Measurements from ENCODE around the gene B3GAT3.

B3GAT3 gene

GRCh38 chr11:62613291-62613778 lies 8.5 kb downstream of the B3GAT3 start:
- peak overlapping the region; percentile 24 to 79 for H3K9ac ChIP-seq (ENCODE audit: low read depth in 1 of 2, low read length in 2 of 2)
- H3K27ac ChIP-seq (ENCODE audit: low read depth in 2 of 2, low read length in 2 of 2) = peak overlapping the region; percentile 82 to 84

GRCh38 chr11:62612366-62613290 lies 9.2 kb downstream of the B3GAT3 start, which contains the start of the genes EML3 and ROM1:
EML3 (minus strand) TSS chr11:62612775; CDS start chr11:62612457, 318 bp downstream.
ROM1 (plus strand) TSS chr11:62613257; CDS start chr11:62613282, 25 bp downstream.
- peaks cover 10 to 16% of the 10 kb centered on the region in 2 donors for H3K36me3 ChIP-seq (ENCODE audit: control insufficient read depth in 2 of 2, insufficient read depth in 2 of 2, low read length in 2 of 2)
- no peaks in the 10 kb centered on the region for H3K27me3 ChIP-seq (ENCODE audit: control insufficient read depth in 2 of 2, insufficient read depth in 2 of 2, low read length in 2 of 2)
- peak within 1 kb of the TSS; percentile 82 to 84 for H3K27ac ChIP-seq (ENCODE audit: low read depth in 2 of 2, low read length in 2 of 2)
- peak within 1 kb of the TSS; percentile 85 to 90 for H3K4me3 ChIP-seq (ENCODE audit: low read length in 2 of 2)
- H3K9ac ChIP-seq (ENCODE audit: low read depth in 1 of 2, low read length in 2 of 2) = peak within 1 kb of the TSS; percentile 79 to 81
- H3K9me3 ChIP-seq (ENCODE audit: control insufficient read depth in 2 of 2, low read length in 2 of 2) = no peaks in the 10 kb centered on the region
- peaks cover 12 to 13% of the 10 kb centered on the region in 2 donors for H3K4me1 ChIP-seq (ENCODE audit: control insufficient read depth in 2 of 2, insufficient read depth in 2 of 2, low read length in 2 of 2)

More at GRCh38 chr11:62613291-62613778, 8.5 kb downstream of the B3GAT3 start:
- Histone ChIP-seq H3K27me3 (ENCODE audit: control insufficient read depth in 2 of 2, insufficient read depth in 2 of 2, low read length in 2 of 2) (no peaks in the 10 kb centered on the region), H3K9me3 (ENCODE audit: control insufficient read depth in 2 of 2, low read length in 2 of 2) (no peaks in the 10 kb centered on the region), H3K4me1 (ENCODE audit: control insufficient read depth in 2 of 2, insufficient read depth in 2 of 2, low read length in 2 of 2) (peaks cover 12 to 13% of the 10 kb centered on the region in 2 donors), H3K4me3 (ENCODE audit: low read length in 2 of 2) (peak overlapping the region; percentile 10 to 31), H3K36me3 (ENCODE audit: control insufficient read depth in 2 of 2, insufficient read depth in 2 of 2, low read length in 2 of 2) (peaks cover 4 to 13% of the 10 kb centered on the region in 2 donors)

GRCh38 chr11:62611705-62612365 lies 10.0 kb downstream of the B3GAT3 start:
- Histone ChIP-seq H3K36me3 (ENCODE audit: control insufficient read depth in 2 of 2, insufficient read depth in 2 of 2, low read length in 2 of 2) (peaks cover 10 to 13% of the 10 kb centered on the region in 2 donors), H3K27me3 (ENCODE audit: control insufficient read depth in 2 of 2, insufficient read depth in 2 of 2, low read length in 2 of 2) (no peaks in the 10 kb centered on the region), H3K4me1 (ENCODE audit: control insufficient read depth in 2 of 2, insufficient read depth in 2 of 2, low read length in 2 of 2) (peaks cover 12 to 13% of the 10 kb centered on the region in 2 donors), H3K9ac (ENCODE audit: low read depth in 1 of 2, low read length in 2 of 2) (peak overlapping the region; percentile 79 to 81), H3K27ac (ENCODE audit: low read depth in 2 of 2, low read length in 2 of 2) (peak overlapping the region; percentile 82 to 84), H3K9me3 (ENCODE audit: control insufficient read depth in 2 of 2, low read length in 2 of 2) (no peaks in the 10 kb centered on the region), H3K4me3 (ENCODE audit: low read length in 2 of 2) (peak overlapping the region; percentile 85 to 90)

GRCh38 chr11:62610814-62611704 lies 10.7 kb downstream of the B3GAT3 start:
- Histone ChIP-seq H3K27me3 (ENCODE audit: control insufficient read depth in 2 of 2, insufficient read depth in 2 of 2, low read length in 2 of 2) (no peaks in the 10 kb centered on the region), H3K27ac (ENCODE audit: low read depth in 2 of 2, low read length in 2 of 2) (peak overlapping the region; percentile 82 to 84), H3K36me3 (ENCODE audit: control insufficient read depth in 2 of 2, insufficient read depth in 2 of 2, low read length in 2 of 2) (peaks cover 10 to 13% of the 10 kb centered on the region in 2 donors), H3K9me3 (ENCODE audit: control insufficient read depth in 2 of 2, low read length in 2 of 2) (no peaks in the 10 kb centered on the region), H3K9ac (ENCODE audit: low read depth in 1 of 2, low read length in 2 of 2) (peak overlapping the region; percentile 38 to 79), H3K4me3 (ENCODE audit: low read length in 2 of 2) (peak overlapping the region; percentile 85 to 90), H3K4me1 (ENCODE audit: control insufficient read depth in 2 of 2, insufficient read depth in 2 of 2, low read length in 2 of 2) (peaks cover 12 to 13% of the 10 kb centered on the region in 2 donors)

GRCh38 chr11:62610403-62610802 lies 11.4 kb downstream of the B3GAT3 start:
- Histone ChIP-seq H3K9me3 (ENCODE audit: control insufficient read depth in 2 of 2, low read length in 2 of 2) (no peaks in the 10 kb centered on the region), H3K27me3 (ENCODE audit: control insufficient read depth in 2 of 2, insufficient read depth in 2 of 2, low read length in 2 of 2) (no peaks in the 10 kb centered on the region), H3K9ac (ENCODE audit: low read depth in 1 of 2, low read length in 2 of 2) (no peak overlapping the region), H3K4me1 (ENCODE audit: control insufficient read depth in 2 of 2, insufficient read depth in 2 of 2, low read length in 2 of 2) (peaks cover 12 to 13% of the 10 kb centered on the region in 2 donors), H3K27ac (ENCODE audit: low read depth in 2 of 2, low read length in 2 of 2) (no peak overlapping the region), H3K4me3 (ENCODE audit: low read length in 2 of 2) (no peak overlapping the region), H3K36me3 (ENCODE audit: control insufficient read depth in 2 of 2, insufficient read depth in 2 of 2, low read length in 2 of 2) (peaks cover 14 to 16% of the 10 kb centered on the region in 2 donors)

GRCh38 chr11:62608776-62609175 lies 13.0 kb downstream of the B3GAT3 start:
- peaks cover 12 to 18% of the 10 kb centered on the region in 2 donors for H3K4me1 ChIP-seq (ENCODE audit: control insufficient read depth in 2 of 2, insufficient read depth in 2 of 2, low read length in 2 of 2)
- H3K9me3 ChIP-seq (ENCODE audit: control insufficient read depth in 2 of 2, low read length in 2 of 2) = no peaks in the 10 kb centered on the region
- no peak overlapping the region for H3K9ac ChIP-seq (ENCODE audit: low read depth in 1 of 2, low read length in 2 of 2)
- no peak overlapping the region for H3K4me3 ChIP-seq (ENCODE audit: low read length in 2 of 2)
- no peak overlapping the region for H3K27ac ChIP-seq (ENCODE audit: low read depth in 2 of 2, low read length in 2 of 2)
- H3K36me3 ChIP-seq (ENCODE audit: control insufficient read depth in 2 of 2, insufficient read depth in 2 of 2, low read length in 2 of 2) = peaks cover 16 to 21% of the 10 kb centered on the region in 2 donors
- H3K27me3 ChIP-seq (ENCODE audit: control insufficient read depth in 2 of 2, insufficient read depth in 2 of 2, low read length in 2 of 2) = no peaks in the 10 kb centered on the region

GRCh38 chr11:62607714-62608113 lies 14.1 kb downstream of the B3GAT3 start:
- Histone ChIP-seq H3K9ac (ENCODE audit: low read depth in 1 of 2, low read length in 2 of 2) (no peak overlapping the region), H3K4me3 (ENCODE audit: low read length in 2 of 2) (no peak overlapping the region), H3K27ac (ENCODE audit: low read depth in 2 of 2, low read length in 2 of 2) (no peak overlapping the region), H3K27me3 (ENCODE audit: control insufficient read depth in 2 of 2, insufficient read depth in 2 of 2, low read length in 2 of 2) (no peaks in the 10 kb centered on the region), H3K36me3 (ENCODE audit: control insufficient read depth in 2 of 2, insufficient read depth in 2 of 2, low read length in 2 of 2) (peaks cover 16 to 22% of the 10 kb centered on the region in 2 donors), H3K9me3 (ENCODE audit: control insufficient read depth in 2 of 2, low read length in 2 of 2) (no peaks in the 10 kb centered on the region), H3K4me1 (ENCODE audit: control insufficient read depth in 2 of 2, insufficient read depth in 2 of 2, low read length in 2 of 2) (peaks cover 14 to 21% of the 10 kb centered on the region in 2 donors)

- no peak overlapping the region for H3K4me3 ChIP-seq (ENCODE audit: low read length in 2 of 2)
- no peaks in the 10 kb centered on the region for H3K27me3 ChIP-seq (ENCODE audit: control insufficient read depth in 2 of 2, insufficient read depth in 2 of 2, low read length in 2 of 2)
- H3K27ac ChIP-seq (ENCODE audit: low read depth in 2 of 2, low read length in 2 of 2) = no peak overlapping the region
- no peak overlapping the region for H3K9ac ChIP-seq (ENCODE audit: low read depth in 1 of 2, low read length in 2 of 2)
- no peaks in the 10 kb centered on the region for H3K9me3 ChIP-seq (ENCODE audit: control insufficient read depth in 2 of 2, low read length in 2 of 2)
- peaks cover 16 to 22% of the 10 kb centered on the region in 2 donors for H3K36me3 ChIP-seq (ENCODE audit: control insufficient read depth in 2 of 2, insufficient read depth in 2 of 2, low read length in 2 of 2)
- H3K4me1 ChIP-seq (ENCODE audit: control insufficient read depth in 2 of 2, insufficient read depth in 2 of 2, low read length in 2 of 2) = peaks cover 7 to 15% of the 10 kb centered on the region in 2 donors
Measured at GRCh38 chr11:62605902-62606301, 15.9 kb downstream of the B3GAT3 start.

GRCh38 chr11:62605467-62605866 lies 16.3 kb downstream of the B3GAT3 start:
- H3K36me3 ChIP-seq (ENCODE audit: control insufficient read depth in 2 of 2, insufficient read depth in 2 of 2, low read length in 2 of 2) = peaks cover 14 to 22% of the 10 kb centered on the region in 2 donors
- H3K4me1 ChIP-seq (ENCODE audit: control insufficient read depth in 2 of 2, insufficient read depth in 2 of 2, low read length in 2 of 2) = peaks cover 8 to 17% of the 10 kb centered on the region in 2 donors
- H3K9ac ChIP-seq (ENCODE audit: low read depth in 1 of 2, low read length in 2 of 2) = no peak overlapping the region
- no peaks in the 10 kb centered on the region for H3K27me3 ChIP-seq (ENCODE audit: control insufficient read depth in 2 of 2, insufficient read depth in 2 of 2, low read length in 2 of 2)
- H3K27ac ChIP-seq (ENCODE audit: low read depth in 2 of 2, low read length in 2 of 2) = no peak overlapping the region
- no peak overlapping the region for H3K4me3 ChIP-seq (ENCODE audit: low read length in 2 of 2)
- no peaks in the 10 kb centered on the region for H3K9me3 ChIP-seq (ENCODE audit: control insufficient read depth in 2 of 2, low read length in 2 of 2)

Measured in mucosa of rectum (tissue), 2 donors.